Natural killer cell (primary cell): ENCODE measurements around the gene STAP1. TPM values are rescaled to one million over a fixed set of nuclear protein-coding genes. Genes with fewer than 3 reads are reported as not detected.

ENCODE experiments used
- ATAC-seq, 3 donors: fragments of 150-1000 bp in 2 of 3; fragments of 200-7000 bp in 1 of 3; cut with Tn5 transposase; 1 replicate in 1 of 3; 2 replicates in 2 of 3; pipeline ENCODE4 v1.10.0; 2021; ENCODE audit warnings: mild to moderate bottlenecking in 2 of 3, moderate library complexity in 2 of 3
- DNase-seq, 2 donors: peaks; one replicate each; pipeline versions ENCODE4 v3.0.0 to v3.0.0-alpha.2; 2013 to 2021; ENCODE audit warnings: mixed read lengths in 1 of 2
- H3K27ac ChIP-seq: one replicate; pipeline ENCODE4 v1.5.1; 2013; ENCODE audit warnings: mild to moderate bottlenecking, low read length
- H3K27me3 ChIP-seq: one replicate; pipeline ENCODE4 v1.6.1; 2013; ENCODE audit warnings: low read length; ENCODE audit not compliant: control insufficient read depth, insufficient read depth
- H3K36me3 ChIP-seq: one replicate; pipeline ENCODE4 v1.6.1; 2013; ENCODE audit warnings: low read length; ENCODE audit not compliant: control insufficient read depth, insufficient read depth
- H3K4me1 ChIP-seq: one replicate; pipeline ENCODE4 v1.6.1; 2013; ENCODE audit warnings: low read length; ENCODE audit not compliant: control insufficient read depth, insufficient read depth
- H3K4me3 ChIP-seq: one replicate; pipeline ENCODE4 v1.5.1; 2013; ENCODE audit warnings: low read length
- H3K9me3 ChIP-seq: one replicate; pipeline ENCODE4 v1.6.1; 2013; ENCODE audit warnings: low read length; ENCODE audit not compliant: control insufficient read depth, insufficient read depth
- H3K27ac Mint-ChIP-seq, 2 donors: one replicate each; pipeline ENCODE4 v1.8.0; 2022; ENCODE audit warnings: mild to moderate bottlenecking in 2 of 2, mixed read lengths in 2 of 2, moderate library complexity in 1 of 2
- H3K27me3 Mint-ChIP-seq, 2 donors: one replicate each; pipeline ENCODE4 v1.8.0; 2022; ENCODE audit warnings: low read depth in 2 of 2, mixed read lengths in 2 of 2
- H3K36me3 Mint-ChIP-seq: one replicate; pipeline ENCODE4 v1.8.0; 2022; ENCODE audit warnings: mixed read lengths
- H3K4me1 Mint-ChIP-seq, 2 donors: one replicate each; pipeline ENCODE4 v1.8.0; 2022; ENCODE audit warnings: mixed read lengths in 2 of 2
- H3K4me3 Mint-ChIP-seq: one replicate; pipeline ENCODE4 v1.8.0; 2022; ENCODE audit warnings: mild to moderate bottlenecking, moderate library complexity, mixed read lengths
- H3K9me3 Mint-ChIP-seq, 2 donors: one replicate each; pipeline ENCODE4 v1.8.0; 2022; ENCODE audit warnings: mixed read lengths in 2 of 2
- WGBS: methylation state at CpG from one replicate; pipeline ENCODE4 v1.1.7; 2013; ENCODE audit warnings: missing lambda C conversion rate; ENCODE audit not compliant: insufficient coverage; 5-methylcytosine and 5-hydroxymethylcytosine counted together
- intact Hi-C: fragments of 100-400 bp; cut with micrococcal nuclease; formaldehyde crosslinking; loops from one replicate; pipeline ENCODE4 v1.14.2; 2022
- total RNA-seq, 4 donors: library from RNA; stranded (reverse); fragments of 120-200 nt in 1 of 4; gene quantifications; one replicate each; pipeline versions ENCODE4 v1.2.3 to v1.2.4, GENCODE V29; 2013 to 2022
- TF ChIP-seq, protein P1 (sequence below): fragments of 200-600 bp; IDR thresholded peaks from one replicate; pipeline ENCODE4 v1.8.0; 2022; ENCODE audit warnings: antibody characterized with exemption

Gene STAP1
- total RNA-seq, 3 donors from 2014 or later (not counting 1 experiment from before 2014, with no cell fraction given): 11.3 to 11.4 (median 11.4) TPM

GRCh38 chr4:67575232-67576058 lies 16.9 kb downstream of the STAP1 start:
- H3K27me3 ChIP-seq: no peaks in the 10 kb centered on the region
- H3K4me3 ChIP-seq: no peak overlapping the region
- H3K9me3 ChIP-seq: no peaks in the 10 kb centered on the region
- no peaks in the 10 kb centered on the region for H3K36me3 Mint-ChIP-seq
- WGBS: 43% methylated on average over 9 of the region's 13 CpGs
- no peaks in the 10 kb centered on the region for H3K9me3 Mint-ChIP-seq
- no peaks in the 10 kb centered on the region for H3K27me3 Mint-ChIP-seq
- H3K4me1 ChIP-seq: peaks cover 4% of the 10 kb centered on the region
- H3K4me3 Mint-ChIP-seq: no peak overlapping the region
- H3K4me1 Mint-ChIP-seq: peaks cover 16 to 28% of the 10 kb centered on the region in 2 donors
- ATAC-seq (peak in 2 of 3 donors; percentile 37 to 58), DNase-seq (peak in 1 of 2 donors; percentile 52)
- H3K36me3 ChIP-seq: peaks cover 11% of the 10 kb centered on the region
- TF ChIP-seq, protein P1, sequence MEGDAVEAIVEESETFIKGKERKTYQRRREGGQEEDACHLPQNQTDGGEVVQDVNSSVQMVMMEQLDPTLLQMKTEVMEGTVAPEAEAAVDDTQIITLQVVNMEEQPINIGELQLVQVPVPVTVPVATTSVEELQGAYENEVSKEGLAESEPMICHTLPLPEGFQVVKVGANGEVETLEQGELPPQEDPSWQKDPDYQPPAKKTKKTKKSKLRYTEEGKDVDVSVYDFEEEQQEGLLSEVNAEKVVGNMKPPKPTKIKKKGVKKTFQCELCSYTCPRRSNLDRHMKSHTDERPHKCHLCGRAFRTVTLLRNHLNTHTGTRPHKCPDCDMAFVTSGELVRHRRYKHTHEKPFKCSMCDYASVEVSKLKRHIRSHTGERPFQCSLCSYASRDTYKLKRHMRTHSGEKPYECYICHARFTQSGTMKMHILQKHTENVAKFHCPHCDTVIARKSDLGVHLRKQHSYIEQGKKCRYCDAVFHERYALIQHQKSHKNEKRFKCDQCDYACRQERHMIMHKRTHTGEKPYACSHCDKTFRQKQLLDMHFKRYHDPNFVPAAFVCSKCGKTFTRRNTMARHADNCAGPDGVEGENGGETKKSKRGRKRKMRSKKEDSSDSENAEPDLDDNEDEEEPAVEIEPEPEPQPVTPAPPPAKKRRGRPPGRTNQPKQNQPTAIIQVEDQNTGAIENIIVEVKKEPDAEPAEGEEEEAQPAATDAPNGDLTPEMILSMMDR: no peak
- peak overlapping the region; percentile 49 to 67 for H3K27ac Mint-ChIP-seq
- intact Hi-C loops: no loop called here
- H3K27ac ChIP-seq: peak overlapping the region; percentile 50

DNA sequence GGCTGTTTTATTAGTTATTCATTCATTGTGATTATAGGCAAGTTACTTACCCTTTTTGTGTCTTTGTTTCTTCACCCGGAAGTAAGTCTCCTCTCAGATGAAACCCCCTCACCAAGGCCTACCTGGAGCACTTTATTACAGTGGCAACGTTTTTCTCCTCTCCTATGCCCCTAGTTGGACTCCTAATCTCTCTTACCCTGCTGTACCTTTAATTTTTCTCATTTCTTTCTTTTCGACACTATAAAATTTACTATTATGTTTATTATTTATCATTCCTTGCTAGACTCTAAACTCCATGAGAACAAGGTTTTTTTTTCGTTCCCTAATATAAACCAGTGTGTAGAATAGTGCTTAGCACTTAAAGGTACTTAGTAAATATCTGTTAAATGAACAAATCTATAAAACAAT lies 17.5 kb downstream of the STAP1 start:
- ATAC-seq (no peak), DNase-seq (no peak)
- H3K9me3 Mint-ChIP-seq: no peaks in the 10 kb centered on the region
- TF ChIP-seq, protein P1: no peak
- H3K27ac Mint-ChIP-seq: peak overlapping the region; percentile 49 to 67
- no peaks in the 10 kb centered on the region for H3K9me3 ChIP-seq
- no peaks in the 10 kb centered on the region for H3K27me3 Mint-ChIP-seq
- H3K27me3 ChIP-seq: no peaks in the 10 kb centered on the region
- H3K4me1 ChIP-seq: peaks cover 4% of the 10 kb centered on the region
- H3K4me1 Mint-ChIP-seq: peaks cover 22 to 34% of the 10 kb centered on the region in 2 donors
- peaks cover 11% of the 10 kb centered on the region for H3K36me3 ChIP-seq
- H3K36me3 Mint-ChIP-seq: no peaks in the 10 kb centered on the region
- peak overlapping the region; percentile 50 for H3K27ac ChIP-seq
- peak overlapping the region; percentile 11 for H3K4me3 Mint-ChIP-seq
- intact Hi-C loops: no loop called here
- 42% methylated on average over 2 of the region's 4 CpGs for WGBS
- H3K4me3 ChIP-seq: no peak overlapping the region

GRCh38 chr4:67576538-67576937 lies 18.0 kb downstream of the STAP1 start:
- intact Hi-C loops: no loop called here
- Histone ChIP-seq H3K4me3 (no peak overlapping the region), H3K9me3 (no peaks in the 10 kb centered on the region), H3K27ac (peak overlapping the region; percentile 13), H3K27me3 (no peaks in the 10 kb centered on the region), H3K4me1 (peaks cover 4% of the 10 kb centered on the region), H3K36me3 (peaks cover 11% of the 10 kb centered on the region)
- no peak for ATAC-seq
- DNase-seq: no peak
- TF ChIP-seq, protein P1: no peak
- Mint-ChIP-seq H3K27me3 (no peaks in the 10 kb centered on the region), H3K9me3 (no peaks in the 10 kb centered on the region), H3K4me3 (no peak overlapping the region), H3K27ac (peak overlapping the region; percentile 49 to 67), H3K4me1 (peaks cover 27 to 39% of the 10 kb centered on the region in 2 donors), H3K36me3 (no peaks in the 10 kb centered on the region)
- WGBS: no CpG with 5 or more reads among the region's 1 CpG
